Mucosa of descending colon (tissue), 3 donors: ENCODE results near the gene MEGF8. TPM values are rescaled to one million over a fixed set of nuclear protein-coding genes. Genes with fewer than 3 reads are reported as not detected.

Experiments used
- ATAC-seq: fragments of 200-7000 bp; cut with Tn5 transposase; one replicate; pipeline ENCODE4 v1.9.1; 2020; ENCODE audit warnings: mild to moderate bottlenecking, moderate library complexity
- DNase-seq, 3 donors: peaks; one replicate each; pipeline ENCODE4 v3.0.0-alpha.2; 2020
- H3K36me3 ChIP-seq: fragments of 200-600 bp; one replicate; pipeline ENCODE4 v1.8.0; 2021; ENCODE audit warnings: low read depth, mild to moderate bottlenecking
- H3K4me1 ChIP-seq: fragments of 200-600 bp; one replicate; pipeline ENCODE4 v1.8.0; 2021; ENCODE audit warnings: low read depth, mild to moderate bottlenecking
- H3K4me3 ChIP-seq: fragments of 200-600 bp; one replicate; pipeline ENCODE4 v1.8.0; 2021; ENCODE audit warnings: mild to moderate bottlenecking
- H3K9me3 ChIP-seq: fragments of 200-600 bp; one replicate; pipeline ENCODE4 v1.8.0; 2021; ENCODE audit warnings: mild to moderate bottlenecking
- intact Hi-C, 2 donors: fragments of 100-400 bp; cut with DNase I in 1 of 2; cut with micrococcal nuclease in 1 of 2; formaldehyde crosslinking; loops; one replicate each; pipeline versions ENCODE4 v1.11.0 to v1.11.1; 2022; cut with DNase I, micrococcal nuclease
- total RNA-seq, 3 donors: library from RNA; stranded (reverse); fragmentation: NEBNext Ultra II Directional in 2 of 3; extraction: Animal tissue kit (Norgen Biotek cat#: 25700) in 2 of 3; gene quantifications; one replicate each; pipeline versions ENCODE4 v1.2.1 to v1.2.4, GENCODE V29; 2021 to 2023
- TF ChIP-seq, protein P1 (sequence below): fragments of 200-600 bp; IDR thresholded peaks from one replicate; pipeline ENCODE4 v1.8.0; 2022; ENCODE audit warnings: antibody characterized with exemption, mild to moderate bottlenecking
- donor health status: DM: no; HTN: no; CAD: no; lungs with moderate emphysema.
- donor health status: DM: no; HTN: no; CAD: no.
- donor health status: DM: no; HTN: yes; CAD: no.

Gene MEGF8
- total RNA-seq, 3 donors from 2014 or later: 17.6 to 27.0 (median 23.9) TPM

DNA sequence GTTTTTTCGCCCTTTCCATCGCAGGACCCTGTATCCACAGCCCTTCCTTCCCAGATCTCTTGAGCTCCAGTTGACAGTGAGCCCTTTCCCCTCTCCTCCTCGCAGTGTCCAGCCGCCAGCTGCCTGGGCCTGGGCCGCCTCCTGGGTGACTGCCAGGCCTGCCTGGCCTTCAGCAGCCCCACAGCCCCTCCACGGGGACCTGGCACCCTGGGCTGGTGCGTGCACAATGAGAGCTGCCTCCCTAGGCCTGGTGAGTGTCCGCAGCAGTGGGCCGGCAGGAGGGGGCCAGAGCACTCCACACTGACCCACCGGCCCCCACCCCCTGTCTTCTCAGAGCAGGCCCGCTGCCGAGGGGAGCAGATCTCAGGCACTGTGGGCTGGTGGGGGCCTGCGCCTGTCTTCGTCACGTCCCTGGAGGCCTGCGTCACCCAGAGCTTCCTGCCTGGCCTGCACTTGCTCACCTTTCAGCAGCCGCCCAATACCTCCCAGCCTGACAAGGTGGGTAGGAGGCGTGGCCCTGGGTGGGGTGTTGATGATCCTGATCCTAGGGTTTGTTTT, 19.0 kb downstream of the MEGF8 start:
- DNase-seq: no peak
- no peak overlapping the region for H3K4me3 ChIP-seq
- H3K9me3 ChIP-seq: no peaks in the 10 kb centered on the region
- ATAC-seq: no peak
- intact Hi-C loops: no loop called here
- H3K4me1 ChIP-seq: no peaks in the 10 kb centered on the region
- TF ChIP-seq, protein P1, sequence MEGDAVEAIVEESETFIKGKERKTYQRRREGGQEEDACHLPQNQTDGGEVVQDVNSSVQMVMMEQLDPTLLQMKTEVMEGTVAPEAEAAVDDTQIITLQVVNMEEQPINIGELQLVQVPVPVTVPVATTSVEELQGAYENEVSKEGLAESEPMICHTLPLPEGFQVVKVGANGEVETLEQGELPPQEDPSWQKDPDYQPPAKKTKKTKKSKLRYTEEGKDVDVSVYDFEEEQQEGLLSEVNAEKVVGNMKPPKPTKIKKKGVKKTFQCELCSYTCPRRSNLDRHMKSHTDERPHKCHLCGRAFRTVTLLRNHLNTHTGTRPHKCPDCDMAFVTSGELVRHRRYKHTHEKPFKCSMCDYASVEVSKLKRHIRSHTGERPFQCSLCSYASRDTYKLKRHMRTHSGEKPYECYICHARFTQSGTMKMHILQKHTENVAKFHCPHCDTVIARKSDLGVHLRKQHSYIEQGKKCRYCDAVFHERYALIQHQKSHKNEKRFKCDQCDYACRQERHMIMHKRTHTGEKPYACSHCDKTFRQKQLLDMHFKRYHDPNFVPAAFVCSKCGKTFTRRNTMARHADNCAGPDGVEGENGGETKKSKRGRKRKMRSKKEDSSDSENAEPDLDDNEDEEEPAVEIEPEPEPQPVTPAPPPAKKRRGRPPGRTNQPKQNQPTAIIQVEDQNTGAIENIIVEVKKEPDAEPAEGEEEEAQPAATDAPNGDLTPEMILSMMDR: no peak
- H3K36me3 ChIP-seq: no peaks in the 10 kb centered on the region

DNA sequence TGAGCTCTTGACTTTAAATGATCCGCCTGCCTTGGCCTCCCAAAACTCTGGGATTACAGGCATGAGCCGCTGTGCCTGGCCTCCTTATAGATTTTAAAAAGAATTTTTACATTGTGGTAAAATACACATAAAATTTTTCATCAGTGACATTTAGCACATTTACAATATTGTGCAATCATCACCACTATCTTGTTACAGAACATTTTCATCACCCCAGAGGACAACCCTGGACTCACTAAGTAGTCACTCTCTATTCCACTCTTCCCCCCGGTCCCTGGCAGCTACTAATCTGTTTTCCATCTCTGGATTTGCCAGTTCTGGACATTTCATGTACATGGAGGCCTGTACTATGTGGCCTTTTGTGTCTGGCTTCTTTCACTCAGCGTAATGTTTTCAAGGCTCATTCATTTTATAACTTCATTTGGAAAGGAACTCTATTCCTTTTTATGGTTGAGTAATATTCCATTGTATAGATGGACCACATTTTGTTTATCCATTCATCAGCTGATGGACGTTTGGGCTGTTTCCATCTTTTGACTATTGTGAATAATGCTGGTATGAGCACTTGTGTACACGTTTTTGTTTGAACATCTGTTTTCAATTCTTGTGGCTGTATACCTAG, 19.9 kb downstream of the MEGF8 start:
- intact Hi-C loops: no loop called here
- TF ChIP-seq, protein P1: no peak
- no peaks in the 10 kb centered on the region for H3K36me3 ChIP-seq
- H3K9me3 ChIP-seq: no peaks in the 10 kb centered on the region
- ATAC-seq: no peak
- H3K4me3 ChIP-seq: no peak overlapping the region
- no peak for DNase-seq
- no peaks in the 10 kb centered on the region for H3K4me1 ChIP-seq

DNA sequence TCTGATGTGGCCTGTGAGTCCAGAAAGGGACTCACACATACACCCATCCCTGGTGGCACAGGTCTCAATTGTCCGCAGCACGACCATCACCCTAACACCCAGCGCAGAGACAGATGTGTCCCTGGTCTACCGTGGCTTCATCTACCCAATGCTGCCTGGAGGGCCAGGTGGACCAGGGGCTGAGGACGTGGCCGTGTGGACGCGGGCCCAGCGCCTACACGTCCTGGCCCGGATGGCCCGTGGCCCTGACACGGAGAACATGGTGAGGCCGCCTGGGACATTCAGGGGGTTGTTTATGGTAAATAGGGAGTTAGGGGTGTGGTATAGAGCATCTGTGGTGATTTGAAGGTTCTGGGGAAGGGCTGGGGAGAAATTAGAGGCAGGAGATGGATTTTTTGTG, 22.8 kb downstream of the MEGF8 start:
- Histone ChIP-seq H3K4me1 (no peaks in the 10 kb centered on the region), H3K4me3 (no peak overlapping the region), H3K36me3 (no peaks in the 10 kb centered on the region), H3K9me3 (no peaks in the 10 kb centered on the region)
- TF ChIP-seq, protein P1: no peak
- ATAC-seq (no peak), DNase-seq (no peak)
- intact Hi-C loops: no loop called here

DNA sequence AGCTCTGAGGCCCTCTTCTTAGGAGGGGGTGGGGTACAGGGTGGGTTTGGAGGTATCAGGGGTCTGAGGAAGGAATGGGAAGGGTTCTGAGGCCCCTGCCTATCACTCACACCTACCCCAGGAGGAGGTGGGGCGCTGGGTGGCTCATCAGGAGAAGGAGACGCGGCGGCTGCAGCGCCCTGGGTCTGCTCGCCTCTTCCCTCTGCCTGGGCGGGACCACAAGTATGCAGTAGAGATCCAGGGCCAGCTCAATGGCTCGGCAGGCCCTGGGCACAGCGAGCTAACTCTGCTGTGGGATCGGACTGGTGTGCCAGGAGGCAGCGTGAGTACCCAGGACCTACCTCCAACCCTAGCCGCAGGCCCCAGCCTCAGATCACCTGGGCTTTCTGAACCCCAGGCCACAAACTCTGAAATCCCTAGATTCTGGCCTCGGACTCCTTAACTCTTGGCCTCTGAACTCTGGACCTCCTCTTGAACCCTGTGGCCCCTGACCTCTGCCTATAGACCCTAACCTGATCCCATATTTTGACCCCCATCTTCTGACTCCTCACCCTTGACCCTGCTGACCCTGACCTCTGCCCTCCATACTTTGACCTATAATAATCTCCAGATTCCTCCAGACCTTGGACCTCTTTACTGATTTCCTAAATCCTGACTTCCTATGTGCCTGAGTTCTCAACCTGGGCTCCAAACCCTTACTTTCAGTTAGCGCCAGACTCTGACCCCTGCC, 24.1 kb downstream of the MEGF8 start:
- intact Hi-C loops: no loop called here
- no peak overlapping the region for H3K4me3 ChIP-seq
- H3K4me1 ChIP-seq: no peaks in the 10 kb centered on the region
- TF ChIP-seq, protein P1: no peak
- no peaks in the 10 kb centered on the region for H3K36me3 ChIP-seq
- ATAC-seq (no peak), DNase-seq (no peak)
- no peaks in the 10 kb centered on the region for H3K9me3 ChIP-seq

DNA sequence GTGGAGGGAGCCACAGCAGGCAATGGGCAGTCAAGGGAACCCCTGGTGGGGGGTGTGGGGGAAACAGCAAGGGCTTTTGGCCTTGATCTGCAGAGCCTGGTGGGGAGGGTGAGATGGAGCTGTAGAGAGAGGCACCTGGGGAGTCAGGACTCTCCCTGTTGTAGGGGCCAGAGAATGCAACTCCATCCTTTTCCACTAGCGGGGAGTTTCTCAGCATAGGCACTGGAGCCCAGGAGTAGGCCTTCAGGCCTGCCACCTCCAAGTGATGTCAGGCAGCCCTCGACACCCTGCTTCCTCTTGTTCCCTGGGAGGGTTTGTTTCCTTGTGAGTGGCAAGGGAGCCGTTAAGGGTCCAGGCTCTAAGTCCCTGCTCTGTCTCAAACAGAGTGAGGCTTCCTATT, 25.0 kb downstream of the MEGF8 start:
- Histone ChIP-seq H3K9me3 (no peaks in the 10 kb centered on the region), H3K4me1 (no peaks in the 10 kb centered on the region), H3K4me3 (no peak overlapping the region), H3K36me3 (no peaks in the 10 kb centered on the region)
- intact Hi-C loops: no loop called here
- TF ChIP-seq, protein P1: no peak
- DNase-seq (no peak), ATAC-seq (no peak)
